HEK293 (cell line): ENCODE results near the gene ZSCAN12.

Experiments used
- CTCF ChIA-PET: fragments of 350-600 bp; formaldehyde crosslinking; extraction: SDS; loops from one replicate; lab custom pipeline; 2021; ENCODE audit warnings: antibody characterized with exemption; lab: Yijun Ruan, JAX
- POLR2A ChIA-PET: fragments of 300-600 bp; formaldehyde crosslinking; extraction: SDS; loops from one replicate; lab custom pipeline; 2020; ENCODE audit warnings: antibody characterized with exemption, inconsistent platforms; lab: Yijun Ruan, JAX
- H3K27ac ChIP-seq: fragments of 200-500 bp; sonication (Bioruptor generic); 2 replicates; pipeline ENCODE4 v1.5.1; 2014; ENCODE audit warnings: low read depth, low read length, control low read depth, inconsistent platforms; ENCODE audit errors: extremely low read depth
- H3K36me3 ChIP-seq, 2 experiments: fragments of 200-500 bp in 1 of 2; sonication (Bioruptor generic) in 1 of 2; 1 replicate in 1 of 2; 2 replicates in 1 of 2; pipeline ENCODE4 v1.5.1; 2014 to 2017; ENCODE audit warnings: inconsistent platforms in 2 of 2, low read length in 2 of 2; ENCODE audit not compliant: control insufficient read depth in 2 of 2, insufficient read depth in 1 of 2
- H3K4me1 ChIP-seq: fragments of 200-500 bp; sonication (Bioruptor generic); 2 replicates; pipeline ENCODE4 v1.5.1; 2014; ENCODE audit warnings: mild to moderate bottlenecking, low read length, inconsistent platforms; ENCODE audit not compliant: control insufficient read depth, insufficient read depth
- H3K4me3 ChIP-seq: 2 replicates; pipeline ENCODE4 v1.5.1; 2011; ENCODE audit warnings: low read depth, mild to moderate bottlenecking, control low read depth, low read length, moderate library complexity
- H3K9me3 ChIP-seq: fragments of 200-500 bp; sonication (Bioruptor generic); 2 replicates; pipeline ENCODE4 v1.5.1; 2014; ENCODE audit warnings: low read depth, low read length, inconsistent platforms; ENCODE audit not compliant: control insufficient read depth, insufficient read depth
- FEZF1 ChIP-seq: fragments of 450-650 bp; formaldehyde crosslinking; IDR thresholded peaks from 2 replicates; pipeline ENCODE4 v1.5.1; 2016; ENCODE audit warnings: missing biosample characterization, missing genetic modification characterization
- HOXA7 ChIP-seq: sonication (generic); formaldehyde crosslinking; IDR thresholded peaks from 2 replicates; pipeline ENCODE4 v1.8.1; 2022; ENCODE audit warnings: missing genetic modification reagents, borderline replicate concordance
- REPIN1 ChIP-seq: fragments of 450-650 bp; formaldehyde crosslinking; IDR thresholded peaks from 2 replicates; pipeline ENCODE4 v1.5.1; 2017; ENCODE audit warnings: missing biosample characterization, missing genetic modification characterization, low read depth
- SP3 ChIP-seq: fragments of 450-650 bp; formaldehyde crosslinking; IDR thresholded peaks from 2 replicates; pipeline ENCODE4 v1.5.1; 2016; ENCODE audit warnings: missing biosample characterization, missing genetic modification characterization
- ZNF19 ChIP-seq: fragments of 450-650 bp; formaldehyde crosslinking; IDR thresholded peaks from 2 replicates; pipeline ENCODE4; 2016; ENCODE audit warnings: missing biosample characterization, missing genetic modification characterization, low read depth
- ZNF202 ChIP-seq: fragments of 450-650 bp; formaldehyde crosslinking; IDR thresholded peaks from 2 replicates; pipeline ENCODE4 v1.5.1; 2016; ENCODE audit warnings: missing biosample characterization, missing genetic modification characterization, borderline replicate concordance
- ZNF341 ChIP-seq: fragments of 450-650 bp; formaldehyde crosslinking; IDR thresholded peaks from 2 replicates; pipeline ENCODE4; 2016; ENCODE audit warnings: low read depth, missing biosample characterization, missing genetic modification characterization
- ZNF394 ChIP-seq: fragments of 450-650 bp; formaldehyde crosslinking; IDR thresholded peaks from 2 replicates; pipeline ENCODE4 v1.5.1; 2016; ENCODE audit warnings: missing biosample characterization, missing genetic modification characterization, mild to moderate bottlenecking, moderate library complexity, borderline replicate concordance
- ZNF404 ChIP-seq: fragments of 450-650 bp; formaldehyde crosslinking; IDR thresholded peaks from 2 replicates; pipeline ENCODE4 v1.5.1; 2017; ENCODE audit warnings: missing biosample characterization, missing genetic modification characterization
- ZNF510 ChIP-seq: fragments of 450-650 bp; formaldehyde crosslinking; IDR thresholded peaks from 2 replicates; pipeline ENCODE4 v1.5.1; 2018; ENCODE audit warnings: mild to moderate bottlenecking, missing genetic modification characterization, missing biosample characterization; ENCODE audit not compliant: insufficient replicate concordance
- ZNF549 ChIP-seq: fragments of 450-650 bp; IDR thresholded peaks from 2 replicates; pipeline ENCODE4 v1.5.1; 2018; ENCODE audit warnings: missing biosample characterization, missing genetic modification characterization, mild to moderate bottlenecking, inconsistent platforms, moderate library complexity
- ZNF571 ChIP-seq: fragments of 450-650 bp; formaldehyde crosslinking; IDR thresholded peaks from 2 replicates; pipeline ENCODE4 v1.5.0; 2017; ENCODE audit warnings: missing biosample characterization, missing genetic modification characterization
- ZNF585B ChIP-seq: fragments of 450-650 bp; formaldehyde crosslinking; IDR thresholded peaks from 2 replicates; pipeline ENCODE4 v1.5.1; 2016; ENCODE audit warnings: missing biosample characterization, missing genetic modification characterization
- ZNF660 ChIP-seq: fragments of 450-650 bp; IDR thresholded peaks from 2 replicates; pipeline ENCODE4 v1.5.1; 2018; ENCODE audit warnings: missing biosample characterization, mild to moderate bottlenecking, missing genetic modification characterization
- ZNF747 ChIP-seq: fragments of 450-650 bp; formaldehyde crosslinking; IDR thresholded peaks from 2 replicates; pipeline ENCODE4 v1.5.1; 2016; ENCODE audit warnings: missing biosample characterization, missing genetic modification characterization
- ZNF837 ChIP-seq: fragments of 450-650 bp; formaldehyde crosslinking; IDR thresholded peaks from 2 replicates; pipeline ENCODE4 v1.5.1; 2016; ENCODE audit warnings: missing biosample characterization, missing genetic modification characterization
- TF ChIP-seq, protein P1 (sequence below): fragments of 450-650 bp; formaldehyde crosslinking; IDR thresholded peaks from 2 replicates; pipeline ENCODE4 v1.5.1; 2016; ENCODE audit warnings: missing biosample characterization, missing genetic modification characterization
- TF ChIP-seq, protein P2 (sequence below): fragments of 450-650 bp; formaldehyde crosslinking; IDR thresholded peaks from 2 replicates; pipeline ENCODE4 v1.5.1; 2016; ENCODE audit warnings: missing biosample characterization, missing genetic modification characterization
- TF ChIP-seq, protein P3 (sequence below): fragments of 450-650 bp; formaldehyde crosslinking; IDR thresholded peaks from 2 replicates; pipeline ENCODE4 v1.5.1; 2017; ENCODE audit warnings: missing biosample characterization, missing genetic modification characterization
- TF ChIP-seq, protein P4 (sequence below): fragments of 450-650 bp; formaldehyde crosslinking; IDR thresholded peaks from 2 replicates; pipeline ENCODE4 v1.5.1; 2017; ENCODE audit warnings: missing biosample characterization, missing genetic modification characterization
- TF ChIP-seq, protein P5 (sequence below): fragments of 450-650 bp; formaldehyde crosslinking; IDR thresholded peaks from 2 replicates; pipeline ENCODE4 v1.5.1; 2016; ENCODE audit warnings: missing biosample characterization, missing genetic modification characterization, low read depth

The ZSCAN12 gene

DNA sequence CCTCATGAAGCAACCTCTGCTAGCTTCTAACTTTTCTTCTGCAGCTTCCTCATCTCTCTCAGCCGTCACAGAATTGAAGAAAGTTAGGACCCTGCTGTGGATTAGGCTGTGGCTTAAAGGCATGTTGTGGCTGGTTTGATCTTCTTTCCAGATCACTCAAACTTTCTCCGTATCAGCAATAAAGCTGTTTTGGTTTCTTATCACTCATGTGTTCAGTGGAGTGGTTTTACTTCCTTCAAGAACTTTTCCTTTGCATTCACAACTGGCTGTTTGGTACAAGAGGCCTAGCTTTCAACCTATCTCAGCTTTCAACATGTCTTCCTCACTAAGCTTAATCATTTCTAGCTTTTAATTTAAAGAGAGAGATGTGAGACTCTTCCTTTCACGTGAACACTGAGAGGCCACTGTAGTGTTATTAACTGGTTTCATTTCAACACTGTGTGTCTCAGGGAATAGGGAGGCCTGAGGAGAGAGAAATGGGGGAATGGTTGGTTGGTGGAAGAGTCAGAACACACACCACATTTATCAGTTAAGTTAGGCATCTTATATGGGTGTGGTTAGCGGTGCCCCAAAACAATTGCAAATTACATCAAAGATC is 26.5 kb upstream of the ZSCAN12 start:
- Histone ChIP-seq H3K36me3 (peaks cover 0 to 30% of the 10 kb centered on the region in 2 experiments; a peak in 2 of 3 replicates), H3K9me3 (no peaks in the 10 kb centered on the region)
- TF ChIP-seq ZNF837 = no peak
- no peak for TF ChIP-seq HOXA7 (CRISPR knock-in tag)
- no peak for TF ChIP-seq ZNF404 (tag by site-specific recombination)
- TF ChIP-seq ZNF394 = no peak
- TF ChIP-seq, all 188 proteins: peak for 0
- POLR2A ChIA-PET = interaction anchor here (1.6 kb wide), 1 partner anchor 17 kb away, joined by 5 read pairs; the partner anchor contains the start of gene ZSCAN23
- H3K4me1 ChIP-seq = no peaks in the 10 kb centered on the region
- H3K27ac ChIP-seq = no peak overlapping the region
- no peak overlapping the region for H3K4me3 ChIP-seq
- CTCF ChIA-PET = no interaction called here

DNA sequence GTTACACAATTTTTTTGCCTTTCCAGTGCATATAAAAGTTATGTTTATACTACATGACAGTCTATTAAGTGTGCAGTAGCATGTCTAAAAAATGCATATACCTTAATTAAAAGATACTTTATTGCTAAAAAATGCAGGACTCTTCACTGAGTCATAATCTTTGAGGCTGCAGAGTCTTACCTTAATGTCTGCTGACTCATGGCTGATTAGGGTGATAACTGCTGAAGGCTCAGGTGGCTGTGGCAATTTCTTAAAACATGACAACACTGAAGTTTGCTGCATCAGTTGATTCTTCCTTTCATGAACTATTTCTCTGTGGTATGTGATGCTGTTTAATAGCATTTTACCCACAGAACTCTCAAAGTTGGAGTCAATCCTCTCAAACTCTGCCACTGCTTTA is 24.6 kb upstream of the ZSCAN12 start:
- H3K27ac ChIP-seq = no peak overlapping the region
- H3K36me3 ChIP-seq = peaks cover 0 to 35% of the 10 kb centered on the region in 2 experiments; a peak in 2 of 3 replicates
- no peak for TF ChIP-seq ZNF202
- TF ChIP-seq ZNF19 (tag by site-specific recombination) = no peak
- no peak for TF ChIP-seq ZNF660 (tag by site-specific recombination)
- H3K4me3 ChIP-seq = no peak overlapping the region
- ChIA-PET POLR2A (no interaction called here), CTCF (no interaction called here)
- no peaks in the 10 kb centered on the region for H3K9me3 ChIP-seq
- H3K4me1 ChIP-seq = no peaks in the 10 kb centered on the region

DNA sequence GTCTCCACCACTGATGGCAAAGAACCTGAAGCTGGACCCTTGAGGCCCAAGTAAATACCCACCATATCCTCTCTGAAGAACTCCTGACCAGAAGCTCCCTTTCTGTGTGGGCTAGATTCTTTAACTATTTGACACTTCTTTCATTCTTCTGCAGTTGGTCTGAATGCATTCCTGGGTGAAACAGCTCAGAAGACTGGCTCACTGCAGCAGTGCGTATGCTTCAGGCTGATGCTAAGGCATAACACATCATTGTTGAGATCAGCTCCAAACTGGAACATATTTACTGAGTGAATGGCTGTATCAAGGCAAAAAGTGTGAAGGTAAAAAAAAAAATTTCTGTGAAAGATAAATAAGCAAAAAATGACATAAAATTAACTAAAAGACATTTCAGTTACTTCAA is 24.0 kb upstream of the ZSCAN12 start:
- Histone ChIP-seq H3K4me3 (no peak overlapping the region), H3K27ac (no peak overlapping the region), H3K36me3 (peaks cover 3 to 38% of the 10 kb centered on the region in 2 experiments; a peak in 2 of 3 replicates), H3K4me1 (no peaks in the 10 kb centered on the region), H3K9me3 (no peaks in the 10 kb centered on the region)
- TF ChIP-seq ZNF585B (no peak), ZNF510 (no peak), FEZF1 (no peak), ZNF549 (tag by site-specific recombination) (no peak)
- TF ChIP-seq, protein P1, sequence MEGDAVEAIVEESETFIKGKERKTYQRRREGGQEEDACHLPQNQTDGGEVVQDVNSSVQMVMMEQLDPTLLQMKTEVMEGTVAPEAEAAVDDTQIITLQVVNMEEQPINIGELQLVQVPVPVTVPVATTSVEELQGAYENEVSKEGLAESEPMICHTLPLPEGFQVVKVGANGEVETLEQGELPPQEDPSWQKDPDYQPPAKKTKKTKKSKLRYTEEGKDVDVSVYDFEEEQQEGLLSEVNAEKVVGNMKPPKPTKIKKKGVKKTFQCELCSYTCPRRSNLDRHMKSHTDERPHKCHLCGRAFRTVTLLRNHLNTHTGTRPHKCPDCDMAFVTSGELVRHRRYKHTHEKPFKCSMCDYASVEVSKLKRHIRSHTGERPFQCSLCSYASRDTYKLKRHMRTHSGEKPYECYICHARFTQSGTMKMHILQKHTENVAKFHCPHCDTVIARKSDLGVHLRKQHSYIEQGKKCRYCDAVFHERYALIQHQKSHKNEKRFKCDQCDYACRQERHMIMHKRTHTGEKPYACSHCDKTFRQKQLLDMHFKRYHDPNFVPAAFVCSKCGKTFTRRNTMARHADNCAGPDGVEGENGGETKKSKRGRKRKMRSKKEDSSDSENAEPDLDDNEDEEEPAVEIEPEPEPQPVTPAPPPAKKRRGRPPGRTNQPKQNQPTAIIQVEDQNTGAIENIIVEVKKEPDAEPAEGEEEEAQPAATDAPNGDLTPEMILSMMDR = no peak
- TF ChIP-seq, protein P2, sequence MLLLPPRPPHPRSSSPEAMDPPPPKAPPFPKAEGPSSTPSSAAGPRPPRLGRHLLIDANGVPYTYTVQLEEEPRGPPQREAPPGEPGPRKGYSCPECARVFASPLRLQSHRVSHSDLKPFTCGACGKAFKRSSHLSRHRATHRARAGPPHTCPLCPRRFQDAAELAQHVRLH (tag by site-specific recombination) = no peak
- TF ChIP-seq, protein P3, sequence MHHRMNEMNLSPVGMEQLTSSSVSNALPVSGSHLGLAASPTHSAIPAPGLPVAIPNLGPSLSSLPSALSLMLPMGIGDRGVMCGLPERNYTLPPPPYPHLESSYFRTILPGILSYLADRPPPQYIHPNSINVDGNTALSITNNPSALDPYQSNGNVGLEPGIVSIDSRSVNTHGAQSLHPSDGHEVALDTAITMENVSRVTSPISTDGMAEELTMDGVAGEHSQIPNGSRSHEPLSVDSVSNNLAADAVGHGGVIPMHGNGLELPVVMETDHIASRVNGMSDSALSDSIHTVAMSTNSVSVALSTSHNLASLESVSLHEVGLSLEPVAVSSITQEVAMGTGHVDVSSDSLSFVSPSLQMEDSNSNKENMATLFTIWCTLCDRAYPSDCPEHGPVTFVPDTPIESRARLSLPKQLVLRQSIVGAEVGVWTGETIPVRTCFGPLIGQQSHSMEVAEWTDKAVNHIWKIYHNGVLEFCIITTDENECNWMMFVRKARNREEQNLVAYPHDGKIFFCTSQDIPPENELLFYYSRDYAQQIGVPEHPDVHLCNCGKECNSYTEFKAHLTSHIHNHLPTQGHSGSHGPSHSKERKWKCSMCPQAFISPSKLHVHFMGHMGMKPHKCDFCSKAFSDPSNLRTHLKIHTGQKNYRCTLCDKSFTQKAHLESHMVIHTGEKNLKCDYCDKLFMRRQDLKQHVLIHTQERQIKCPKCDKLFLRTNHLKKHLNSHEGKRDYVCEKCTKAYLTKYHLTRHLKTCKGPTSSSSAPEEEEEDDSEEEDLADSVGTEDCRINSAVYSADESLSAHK (tag by site-specific recombination) = no peak
- CTCF ChIA-PET = interaction anchor here (0.6 to 1.4 kb wide), 3 partner anchors 10 to 119 kb away, joined by 4 to 6 read pairs (median 4); no protein-coding TSS in a partner anchor
- POLR2A ChIA-PET = no interaction called here

DNA sequence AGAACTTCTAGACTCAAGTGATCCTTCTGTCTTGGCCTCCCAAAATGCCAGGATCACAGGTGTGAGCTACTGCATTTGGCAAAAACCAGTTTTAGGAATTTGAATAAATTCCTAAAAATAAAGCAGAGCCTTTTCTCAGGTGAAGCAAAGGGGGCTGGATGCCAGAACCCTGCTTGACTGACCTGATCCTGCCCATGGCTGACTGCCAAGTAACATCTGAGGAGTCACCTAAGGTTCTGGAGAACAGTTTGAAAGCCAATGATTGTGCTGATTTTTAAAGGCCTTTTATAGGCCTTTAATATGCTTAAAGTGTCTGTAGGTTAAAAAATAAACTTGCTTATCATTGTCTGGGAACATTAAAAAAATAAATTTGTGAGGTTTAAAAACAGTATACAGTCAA is 14.1 kb upstream of the ZSCAN12 start:
- Histone ChIP-seq H3K36me3 (no peaks in the 10 kb centered on the region; a peak in 1 of 3 replicates), H3K4me3 (no peak overlapping the region), H3K4me1 (no peaks in the 10 kb centered on the region), H3K27ac (no peak overlapping the region), H3K9me3 (no peaks in the 10 kb centered on the region)
- POLR2A ChIA-PET = no interaction called here
- CTCF ChIA-PET = interaction anchor here (0.6 to 1.0 kb wide), 3 partner anchors 21 to 260 kb away, joined by 3 read pairs; no protein-coding TSS in a partner anchor
- TF ChIP-seq REPIN1 (tag by site-specific recombination) = no peak
- no peak for TF ChIP-seq ZNF747 (tag by site-specific recombination)
- no peak for TF ChIP-seq FEZF1
- no peak for TF ChIP-seq SP3 (tag by site-specific recombination)
- TF ChIP-seq, protein P4, sequence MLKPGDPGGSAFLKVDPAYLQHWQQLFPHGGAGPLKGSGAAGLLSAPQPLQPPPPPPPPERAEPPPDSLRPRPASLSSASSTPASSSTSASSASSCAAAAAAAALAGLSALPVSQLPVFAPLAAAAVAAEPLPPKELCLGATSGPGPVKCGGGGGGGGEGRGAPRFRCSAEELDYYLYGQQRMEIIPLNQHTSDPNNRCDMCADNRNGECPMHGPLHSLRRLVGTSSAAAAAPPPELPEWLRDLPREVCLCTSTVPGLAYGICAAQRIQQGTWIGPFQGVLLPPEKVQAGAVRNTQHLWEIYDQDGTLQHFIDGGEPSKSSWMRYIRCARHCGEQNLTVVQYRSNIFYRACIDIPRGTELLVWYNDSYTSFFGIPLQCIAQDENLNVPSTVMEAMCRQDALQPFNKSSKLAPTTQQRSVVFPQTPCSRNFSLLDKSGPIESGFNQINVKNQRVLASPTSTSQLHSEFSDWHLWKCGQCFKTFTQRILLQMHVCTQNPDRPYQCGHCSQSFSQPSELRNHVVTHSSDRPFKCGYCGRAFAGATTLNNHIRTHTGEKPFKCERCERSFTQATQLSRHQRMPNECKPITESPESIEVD = no peak
- TF ChIP-seq ZNF341 (tag by site-specific recombination) = no peak
- TF ChIP-seq, protein P5, sequence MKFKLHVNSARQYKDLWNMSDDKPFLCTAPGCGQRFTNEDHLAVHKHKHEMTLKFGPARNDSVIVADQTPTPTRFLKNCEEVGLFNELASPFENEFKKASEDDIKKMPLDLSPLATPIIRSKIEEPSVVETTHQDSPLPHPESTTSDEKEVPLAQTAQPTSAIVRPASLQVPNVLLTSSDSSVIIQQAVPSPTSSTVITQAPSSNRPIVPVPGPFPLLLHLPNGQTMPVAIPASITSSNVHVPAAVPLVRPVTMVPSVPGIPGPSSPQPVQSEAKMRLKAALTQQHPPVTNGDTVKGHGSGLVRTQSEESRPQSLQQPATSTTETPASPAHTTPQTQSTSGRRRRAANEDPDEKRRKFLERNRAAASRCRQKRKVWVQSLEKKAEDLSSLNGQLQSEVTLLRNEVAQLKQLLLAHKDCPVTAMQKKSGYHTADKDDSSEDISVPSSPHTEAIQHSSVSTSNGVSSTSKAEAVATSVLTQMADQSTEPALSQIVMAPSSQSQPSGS (tag by site-specific recombination) = no peak
- no peak for TF ChIP-seq ZNF571 (tag by site-specific recombination)
